Body of pancreas (tissue), 4 donors: ENCODE results near the gene COL19A1.

Experiments
- CTCF ChIP-seq, 7 experiments: fragments of 450-650 bp in 4 of 7; fragments of 200-600 bp in 3 of 7; sonication (generic) in 3 of 7; IDR thresholded peaks; one replicate each; pipeline ENCODE4 v1.5.1; 2016 to 2019; ENCODE audit warnings: antibody characterized with exemption in 7 of 7
- POLR2A ChIP-seq, 3 donors: fragments of 450-650 bp; IDR thresholded peaks; one replicate each; pipeline ENCODE4 v1.6.1; 2016; ENCODE audit warnings: antibody characterized with exemption in 3 of 3, mild to moderate bottlenecking in 2 of 3

- no peak for TF ChIP-seq CTCF (IDR thresholded peaks at IDR 0.05)
- TF ChIP-seq POLR2A (IDR thresholded peaks at IDR 0.05) = no peak
Measured at GRCh38 chr6:69846312-69846711, 20.0 kb upstream of the COL19A1 start.
